NOMO-1 (cell line): Measurements from ENCODE around the gene PZP.

ENCODE experiments used
- DNase-seq, 2 experiments: peaks; one replicate each; lab custom pipeline; 2025; ENCODE audit not compliant: unreplicated experiment in 2 of 2; lab: John Stamatoyannopoulos, UW

Gene PZP

GRCh38 chr12:9127936-9128663, 80.1 kb downstream of the PZP start:
- no peak for DNase-seq

- DNase-seq = no peak
These were observed 80.7 kb downstream of the PZP start for GRCh38 chr12:9127484-9127883.

GRCh38 chr12:9124383-9125031, 83.7 kb downstream of the PZP start:
- no peak for DNase-seq

- no peak for DNase-seq
These were observed 84.3 kb downstream of the PZP start for GRCh38 chr12:9123781-9124382.

GRCh38 chr12:9122091-9122609, 86.0 kb downstream of the PZP start:
- DNase-seq = no peak

- DNase-seq = no peak
These were observed 87.6 kb downstream of the PZP start for GRCh38 chr12:9120487-9121184.

- peak; percentile 97 to 99 for DNase-seq
These were observed 90.0 kb downstream of the PZP start for GRCh38 chr12:9118158-9118557.

GRCh38 chr12:9115731-9116559, 92.2 kb downstream of the PZP start, which contains the start of gene A2M:
Gene A2M, minus strand, starts transcription at chr12:9115919. Its CDS starts 70 bp downstream, at chr12:9115849.
- peak in 1 of 2 experiments; percentile 22 for DNase-seq

- DNase-seq = peak; percentile 3 to 64
These were observed 93.2 kb downstream of the PZP start for GRCh38 chr12:9114946-9115345.

GRCh38 chr12:9113987-9114309, 94.2 kb downstream of the PZP start:
- no peak for DNase-seq

GRCh38 chr12:9113296-9113986, 94.8 kb downstream of the PZP start:
- DNase-seq = no peak

- DNase-seq = no peak
These were observed 95.9 kb downstream of the PZP start for GRCh38 chr12:9112076-9112853.

GRCh38 chr12:9111525-9111924, 96.7 kb downstream of the PZP start:
- no peak for DNase-seq

- no peak for DNase-seq
These were observed 98.3 kb downstream of the PZP start for GRCh38 chr12:9109737-9110491.

- no peak for DNase-seq
These were observed 99.0 kb downstream of the PZP start for GRCh38 chr12:9109213-9109522.

GRCh38 chr12:9108504-9109212, 99.5 kb downstream of the PZP start:
- DNase-seq = no peak

- DNase-seq = no peak
These were observed 100.7 kb downstream of the PZP start for GRCh38 chr12:9107542-9107873.
